Muscle layer of colon (tissue), 2 donors: ENCODE measurements around the gene CD200R1L.

ENCODE experiments used
- H3K27ac ChIP-seq: one replicate; pipeline ENCODE4 v1.7.0; 2013; ENCODE audit warnings: low read depth, mild to moderate bottlenecking, low read length, moderate library complexity
- H3K27me3 ChIP-seq, 2 donors: one replicate each; pipeline ENCODE4 v1.7.0; 2013; ENCODE audit warnings: low read length in 2 of 2, mild to moderate bottlenecking in 2 of 2; ENCODE audit not compliant: insufficient read depth in 2 of 2, control insufficient read depth in 1 of 2
- H3K36me3 ChIP-seq: one replicate; pipeline ENCODE4 v1.7.0; 2013; ENCODE audit warnings: mild to moderate bottlenecking, low read length; ENCODE audit not compliant: insufficient read depth
- H3K4me1 ChIP-seq: one replicate; pipeline ENCODE4 v1.7.0; 2013; ENCODE audit warnings: mild to moderate bottlenecking, low read length; ENCODE audit not compliant: insufficient read depth
- H3K4me3 ChIP-seq, 2 donors: one replicate each; pipeline ENCODE4 v1.7.0; 2013; ENCODE audit warnings: low read length in 2 of 2, low read depth in 1 of 2, mild to moderate bottlenecking in 1 of 2, moderate library complexity in 1 of 2
- H3K9ac ChIP-seq: one replicate; pipeline ENCODE4 v1.7.0; 2013; ENCODE audit warnings: low read length
- H3K9me3 ChIP-seq: one replicate; pipeline ENCODE4 v1.7.0; 2013; ENCODE audit warnings: mild to moderate bottlenecking, low read length
- donor health status: abdominal sarcoma.
- donor health status: Adenocarcinoma of cecum.

CD200R1L gene

DNA sequence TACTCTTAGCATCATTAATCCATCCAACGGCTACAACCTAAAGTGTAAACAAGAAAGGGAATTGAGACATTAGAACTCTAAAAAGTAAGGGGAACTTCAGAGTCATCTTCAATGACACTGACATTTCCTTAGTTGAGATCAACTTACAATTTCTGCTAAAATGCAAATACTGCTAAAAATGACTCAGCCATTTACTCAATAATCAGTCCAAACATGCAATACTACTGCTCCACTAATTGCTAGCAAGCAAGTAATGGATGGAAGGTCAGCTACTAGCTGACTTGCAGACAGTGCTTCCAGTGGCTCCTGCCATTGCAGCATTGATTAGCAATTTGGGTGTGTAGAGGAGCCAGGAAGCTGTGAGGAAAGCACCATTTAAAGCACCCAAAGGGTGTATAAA is 28.4 kb downstream of the CD200R1L start:
- H3K9ac ChIP-seq, result no peak overlapping the region
- peaks cover 9% of the 10 kb centered on the region for H3K4me1 ChIP-seq
- H3K36me3 ChIP-seq, result no peaks in the 10 kb centered on the region
- H3K27ac ChIP-seq, result no peak overlapping the region
- H3K27me3 ChIP-seq, result no peaks in the 10 kb centered on the region
- no peak overlapping the region for H3K4me3 ChIP-seq
- no peaks in the 10 kb centered on the region for H3K9me3 ChIP-seq

GRCh38 chr3:112817797-112818196 is 28.9 kb downstream of the CD200R1L start:
- Histone ChIP-seq H3K9me3 (no peaks in the 10 kb centered on the region), H3K36me3 (no peaks in the 10 kb centered on the region), H3K27ac (no peak overlapping the region), H3K4me1 (peaks cover 14% of the 10 kb centered on the region), H3K27me3 (no peaks in the 10 kb centered on the region), H3K4me3 (no peak overlapping the region), H3K9ac (no peak overlapping the region)

DNA sequence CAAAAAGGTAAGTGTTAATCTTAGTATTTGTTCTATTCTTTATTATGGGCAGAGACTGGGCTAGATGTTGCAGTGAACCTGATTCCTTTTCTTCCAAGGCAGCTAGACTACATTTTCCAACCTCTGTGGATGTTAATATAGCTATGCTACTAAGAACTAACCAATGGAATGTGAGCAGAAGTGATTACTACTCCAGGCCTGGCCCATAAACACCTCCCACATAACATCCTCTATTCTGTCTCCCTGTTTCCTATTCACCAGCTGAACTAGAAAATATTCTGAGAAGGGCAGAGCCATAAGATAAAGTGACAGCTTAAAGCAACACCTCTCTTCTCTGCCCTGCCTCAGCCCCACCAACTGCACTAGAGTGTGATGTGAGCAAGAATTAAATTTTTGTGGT is 29.4 kb downstream of the CD200R1L start:
- no peak overlapping the region for H3K27ac ChIP-seq
- H3K36me3 ChIP-seq, result no peaks in the 10 kb centered on the region
- H3K27me3 ChIP-seq, result no peaks in the 10 kb centered on the region
- H3K4me3 ChIP-seq, result no peak overlapping the region
- no peaks in the 10 kb centered on the region for H3K9me3 ChIP-seq
- no peak overlapping the region for H3K9ac ChIP-seq
- peaks cover 19% of the 10 kb centered on the region for H3K4me1 ChIP-seq

- H3K4me1 ChIP-seq, result peaks cover 32% of the 10 kb centered on the region
- H3K27ac ChIP-seq, result no peak overlapping the region
- no peak overlapping the region for H3K9ac ChIP-seq
- H3K4me3 ChIP-seq, result no peak overlapping the region
- no peaks in the 10 kb centered on the region for H3K27me3 ChIP-seq
- no peaks in the 10 kb centered on the region for H3K9me3 ChIP-seq
- H3K36me3 ChIP-seq, result no peaks in the 10 kb centered on the region
Observed at GRCh38 chr3:112815981-112816380, 30.7 kb downstream of the CD200R1L start.

- Histone ChIP-seq H3K9ac (no peak overlapping the region), H3K4me1 (peaks cover 38% of the 10 kb centered on the region), H3K9me3 (no peaks in the 10 kb centered on the region), H3K36me3 (no peaks in the 10 kb centered on the region), H3K27ac (no peak overlapping the region), H3K4me3 (no peak overlapping the region), H3K27me3 (no peaks in the 10 kb centered on the region)
Observed at GRCh38 chr3:112814266-112814665, 32.4 kb downstream of the CD200R1L start.

- H3K9me3 ChIP-seq, result no peaks in the 10 kb centered on the region
- H3K27ac ChIP-seq, result no peak overlapping the region
- no peaks in the 10 kb centered on the region for H3K27me3 ChIP-seq
- no peak overlapping the region for H3K4me3 ChIP-seq
- H3K4me1 ChIP-seq, result peaks cover 38% of the 10 kb centered on the region
- no peaks in the 10 kb centered on the region for H3K36me3 ChIP-seq
- H3K9ac ChIP-seq, result no peak overlapping the region
Observed at GRCh38 chr3:112813723-112814171, 32.9 kb downstream of the CD200R1L start.

DNA sequence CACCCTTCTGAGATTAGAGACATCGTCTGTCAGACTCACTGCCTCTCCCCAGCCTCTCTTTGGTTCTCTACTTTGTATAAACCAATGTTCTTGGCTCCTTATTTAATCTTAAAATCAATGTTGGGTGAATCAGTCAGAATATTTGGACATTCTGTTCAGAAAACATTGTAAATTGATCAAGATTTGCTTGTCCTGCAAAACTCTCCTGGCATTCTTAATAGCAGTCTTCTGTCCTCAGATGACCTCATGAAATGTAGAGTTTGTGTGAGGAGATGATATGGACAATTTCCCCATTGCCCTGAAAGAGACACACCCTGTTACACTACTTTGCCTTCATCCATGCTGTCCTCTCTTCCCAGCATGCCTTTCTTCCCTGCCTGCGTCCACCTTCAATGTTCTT is 33.6 kb downstream of the CD200R1L start:
- peaks cover 45% of the 10 kb centered on the region for H3K4me1 ChIP-seq
- peak overlapping the region; percentile 26 for H3K27ac ChIP-seq

GRCh38 chr3:112811917-112812660 is 34.6 kb downstream of the CD200R1L start:
- H3K9ac ChIP-seq, result no peak overlapping the region
- no peaks in the 10 kb centered on the region for H3K27me3 ChIP-seq
- H3K36me3 ChIP-seq, result no peaks in the 10 kb centered on the region
- H3K4me1 ChIP-seq, result peaks cover 52% of the 10 kb centered on the region
- no peak overlapping the region for H3K4me3 ChIP-seq
- peak overlapping the region; percentile 57 for H3K27ac ChIP-seq
- H3K9me3 ChIP-seq, result no peaks in the 10 kb centered on the region

More for the DNA sequence above, 33.6 kb downstream of the CD200R1L start:
- H3K27me3 ChIP-seq, result no peaks in the 10 kb centered on the region
- no peak overlapping the region for H3K4me3 ChIP-seq
- no peaks in the 10 kb centered on the region for H3K9me3 ChIP-seq
- no peak overlapping the region for H3K9ac ChIP-seq
- no peaks in the 10 kb centered on the region for H3K36me3 ChIP-seq

GRCh38 chr3:112811131-112811884 is 35.4 kb downstream of the CD200R1L start:
- Histone ChIP-seq H3K27me3 (no peaks in the 10 kb centered on the region), H3K4me1 (peaks cover 52% of the 10 kb centered on the region), H3K36me3 (no peaks in the 10 kb centered on the region), H3K9me3 (no peaks in the 10 kb centered on the region), H3K9ac (no peak overlapping the region), H3K27ac (peak overlapping the region; percentile 57), H3K4me3 (no peak overlapping the region)

DNA sequence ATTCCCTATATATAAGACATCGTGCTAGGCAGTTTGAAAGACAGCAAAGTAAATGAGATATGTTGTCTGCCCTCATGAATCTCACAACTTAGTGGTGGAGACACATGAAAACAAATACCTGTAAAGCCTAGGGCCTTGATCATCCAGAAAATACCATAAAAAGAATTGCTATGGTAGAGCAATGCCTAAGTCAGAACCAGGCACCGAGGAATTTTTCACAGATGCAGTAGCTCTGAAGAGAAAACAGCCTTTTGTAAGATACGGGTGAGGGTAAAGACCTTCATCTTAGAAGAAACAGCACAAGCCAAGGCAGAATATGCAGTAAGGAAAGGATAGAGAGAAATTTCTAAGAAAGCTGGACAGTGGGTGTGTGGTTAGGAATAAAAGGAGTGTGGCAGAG is 36.1 kb downstream of the CD200R1L start:
- Histone ChIP-seq H3K9ac (no peak overlapping the region), H3K4me3 (no peak overlapping the region), H3K4me1 (peaks cover 52% of the 10 kb centered on the region), H3K36me3 (no peaks in the 10 kb centered on the region), H3K27ac (no peak overlapping the region), H3K27me3 (no peaks in the 10 kb centered on the region), H3K9me3 (no peaks in the 10 kb centered on the region)

DNA sequence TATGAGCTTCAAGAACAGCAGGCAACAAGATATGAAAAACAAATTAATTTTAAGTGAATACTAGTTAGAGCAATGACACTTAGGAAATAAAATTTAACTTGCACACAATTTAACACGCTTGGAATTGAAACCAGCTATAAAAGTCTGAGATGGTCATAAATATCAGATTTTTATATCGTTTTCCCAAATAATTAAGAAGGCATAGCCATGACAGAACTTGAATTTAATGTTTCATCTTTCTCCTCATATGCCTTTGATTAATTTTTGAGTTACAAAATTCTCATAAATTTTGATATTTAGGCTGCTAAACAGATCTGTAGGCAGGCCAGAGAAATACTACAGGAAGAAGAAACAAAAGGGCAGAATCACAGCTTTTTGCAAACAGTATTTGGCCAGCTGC is 38.5 kb downstream of the CD200R1L start:
- Histone ChIP-seq H3K4me3 (no peak overlapping the region), H3K36me3 (no peaks in the 10 kb centered on the region), H3K27ac (no peak overlapping the region), H3K9ac (no peak overlapping the region), H3K9me3 (no peaks in the 10 kb centered on the region), H3K4me1 (peaks cover 42% of the 10 kb centered on the region), H3K27me3 (no peaks in the 10 kb centered on the region)
